Glutamatergic neuron (in vitro differentiated cells): ENCODE results near the gene SYT13. TPM values are rescaled to one million over a fixed set of nuclear protein-coding genes. Genes with fewer than 3 reads are reported as not detected.

ENCODE experiments used
- DNase-seq: peaks from one replicate; pipeline ENCODE4 v3.0.0; 2022
- H3K27ac Mint-ChIP-seq: one replicate; pipeline ENCODE4 v1.8.0; 2020; ENCODE audit warnings: mild to moderate bottlenecking, mixed read lengths, inconsistent platforms; ENCODE audit not compliant: unreplicated experiment
- H3K27me3 Mint-ChIP-seq: one replicate; pipeline ENCODE4 v1.8.0; 2020; ENCODE audit warnings: mild to moderate bottlenecking, moderate library complexity, mixed read lengths, inconsistent platforms; ENCODE audit not compliant: unreplicated experiment
- H3K36me3 Mint-ChIP-seq: one replicate; pipeline ENCODE4 v1.8.0; 2020; ENCODE audit warnings: mild to moderate bottlenecking, mixed read lengths, inconsistent platforms; ENCODE audit not compliant: unreplicated experiment
- H3K4me1 Mint-ChIP-seq: one replicate; pipeline ENCODE4 v1.8.0; 2020; ENCODE audit warnings: mild to moderate bottlenecking, low read depth, mixed read lengths, inconsistent platforms; ENCODE audit not compliant: unreplicated experiment
- H3K4me3 Mint-ChIP-seq: one replicate; pipeline ENCODE4 v1.8.0; 2020; ENCODE audit warnings: mild to moderate bottlenecking, mixed read lengths, inconsistent platforms; ENCODE audit not compliant: unreplicated experiment
- H3K9me3 Mint-ChIP-seq: one replicate; pipeline ENCODE4 v1.8.0; 2020; ENCODE audit warnings: mild to moderate bottlenecking, moderate library complexity, mixed read lengths, inconsistent platforms; ENCODE audit not compliant: unreplicated experiment
- total RNA-seq: library from RNA; stranded (reverse); fragmentation: NEBNext Ultra II Directional; extraction: Animal tissue kit (Norgen Biotek cat#: 25700); gene quantifications from one replicate; pipeline ENCODE4 v1.2.1, GENCODE V29; 2021; ENCODE audit not compliant: unreplicated experiment
- TF ChIP-seq, protein P1 (sequence below): fragments of 200-600 bp; sonication (generic); IDR thresholded peaks from one replicate; pipeline ENCODE4 v1.5.0; 2021; ENCODE audit not compliant: partially characterized antibody, unreplicated experiment

The SYT13 gene
- total RNA-seq, 1 donor from 2014 or later: 7.5 TPM

GRCh38 chr11:45267052-45267451 is 19.1 kb downstream of the SYT13 start:
- Mint-ChIP-seq H3K36me3 (no peaks in the 10 kb centered on the region), H3K9me3 (peaks cover 3% of the 10 kb centered on the region), H3K4me1 (peaks cover 4% of the 10 kb centered on the region), H3K27ac (no peak overlapping the region), H3K4me3 (no peak overlapping the region), H3K27me3 (no peaks in the 10 kb centered on the region)
- peak; percentile 46 for DNase-seq
- TF ChIP-seq, protein P1, sequence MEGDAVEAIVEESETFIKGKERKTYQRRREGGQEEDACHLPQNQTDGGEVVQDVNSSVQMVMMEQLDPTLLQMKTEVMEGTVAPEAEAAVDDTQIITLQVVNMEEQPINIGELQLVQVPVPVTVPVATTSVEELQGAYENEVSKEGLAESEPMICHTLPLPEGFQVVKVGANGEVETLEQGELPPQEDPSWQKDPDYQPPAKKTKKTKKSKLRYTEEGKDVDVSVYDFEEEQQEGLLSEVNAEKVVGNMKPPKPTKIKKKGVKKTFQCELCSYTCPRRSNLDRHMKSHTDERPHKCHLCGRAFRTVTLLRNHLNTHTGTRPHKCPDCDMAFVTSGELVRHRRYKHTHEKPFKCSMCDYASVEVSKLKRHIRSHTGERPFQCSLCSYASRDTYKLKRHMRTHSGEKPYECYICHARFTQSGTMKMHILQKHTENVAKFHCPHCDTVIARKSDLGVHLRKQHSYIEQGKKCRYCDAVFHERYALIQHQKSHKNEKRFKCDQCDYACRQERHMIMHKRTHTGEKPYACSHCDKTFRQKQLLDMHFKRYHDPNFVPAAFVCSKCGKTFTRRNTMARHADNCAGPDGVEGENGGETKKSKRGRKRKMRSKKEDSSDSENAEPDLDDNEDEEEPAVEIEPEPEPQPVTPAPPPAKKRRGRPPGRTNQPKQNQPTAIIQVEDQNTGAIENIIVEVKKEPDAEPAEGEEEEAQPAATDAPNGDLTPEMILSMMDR: peak; percentile 70

DNA sequence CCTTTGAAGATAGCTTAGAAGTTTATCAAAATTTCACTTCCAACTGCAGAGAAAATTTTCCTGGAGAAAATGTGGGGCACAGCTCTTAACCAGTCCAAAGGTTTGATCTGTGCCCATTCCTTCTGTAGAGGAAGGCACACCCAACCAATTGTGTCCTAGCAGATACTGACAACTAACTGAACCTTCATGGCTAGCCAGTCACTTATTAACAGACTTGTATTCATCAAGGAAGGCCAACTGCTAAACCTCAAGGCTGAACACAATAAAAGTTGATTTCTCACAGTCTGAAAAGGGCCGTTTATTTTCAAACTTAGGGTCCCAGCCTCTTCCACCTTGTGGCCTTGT is 19.5 kb downstream of the SYT13 start:
- Mint-ChIP-seq H3K4me1 (peaks cover 4% of the 10 kb centered on the region), H3K4me3 (no peak overlapping the region), H3K36me3 (no peaks in the 10 kb centered on the region), H3K27ac (no peak overlapping the region), H3K9me3 (peaks cover 3% of the 10 kb centered on the region), H3K27me3 (no peaks in the 10 kb centered on the region)
- no peak for DNase-seq
- TF ChIP-seq, protein P1: no peak

DNA sequence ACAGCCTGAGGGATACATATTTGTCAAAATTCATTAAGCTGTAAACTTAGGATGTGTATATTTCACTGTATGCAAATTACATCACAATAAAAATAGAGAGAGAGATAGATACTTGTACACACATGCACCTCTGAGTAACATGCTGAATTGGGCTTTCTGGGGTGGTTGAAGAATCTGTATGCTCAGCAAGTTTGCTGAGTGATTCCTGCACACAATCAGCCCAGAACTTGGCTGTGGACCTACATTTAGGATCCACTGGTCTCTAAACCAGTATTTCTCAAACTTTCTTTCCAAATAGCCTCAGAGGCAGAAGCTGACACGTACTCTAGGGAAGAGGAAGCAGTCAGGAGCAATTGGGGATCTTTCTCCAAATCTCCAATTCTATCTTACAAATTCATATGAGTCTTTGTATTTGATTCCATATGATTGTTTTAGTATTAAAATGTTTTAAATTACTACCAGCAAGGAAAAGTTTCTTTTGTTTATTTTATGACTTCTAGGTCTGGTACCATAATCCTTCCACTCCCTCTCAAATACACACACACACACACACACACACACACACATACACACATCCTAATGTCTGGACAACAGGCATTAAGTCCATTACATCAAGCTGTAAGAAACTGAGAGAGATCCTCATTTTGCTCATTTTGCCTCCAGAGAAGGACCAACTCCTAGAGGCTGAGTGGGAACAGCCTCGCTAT is 20.0 kb downstream of the SYT13 start:
- no peak for DNase-seq
- peaks cover 3% of the 10 kb centered on the region for H3K9me3 Mint-ChIP-seq
- no peak overlapping the region for H3K4me3 Mint-ChIP-seq
- TF ChIP-seq, protein P1: no peak
- no peak overlapping the region for H3K27ac Mint-ChIP-seq
- H3K4me1 Mint-ChIP-seq: peaks cover 4% of the 10 kb centered on the region
- H3K36me3 Mint-ChIP-seq: no peaks in the 10 kb centered on the region
- H3K27me3 Mint-ChIP-seq: no peaks in the 10 kb centered on the region

GRCh38 chr11:45264839-45265515 is 21.2 kb downstream of the SYT13 start:
- H3K4me3 Mint-ChIP-seq: no peak overlapping the region
- H3K36me3 Mint-ChIP-seq: no peaks in the 10 kb centered on the region
- no peak for DNase-seq
- H3K27me3 Mint-ChIP-seq: no peaks in the 10 kb centered on the region
- H3K4me1 Mint-ChIP-seq: peaks cover 4% of the 10 kb centered on the region
- H3K9me3 Mint-ChIP-seq: peaks cover 3% of the 10 kb centered on the region
- TF ChIP-seq, protein P1: no peak
- H3K27ac Mint-ChIP-seq: no peak overlapping the region

- Mint-ChIP-seq H3K27ac (no peak overlapping the region), H3K4me1 (peaks cover 4% of the 10 kb centered on the region), H3K36me3 (no peaks in the 10 kb centered on the region), H3K9me3 (peaks cover under 1% of the 10 kb centered on the region), H3K4me3 (no peak overlapping the region), H3K27me3 (no peaks in the 10 kb centered on the region)
- DNase-seq: no peak
- TF ChIP-seq, protein P1: no peak
These were observed 22.4 kb downstream of the SYT13 start for GRCh38 chr11:45263773-45264172.
